ENCODE measurements around the gene HOXB1. TPM values are rescaled to one million over a fixed set of nuclear protein-coding genes. Genes with fewer than 3 reads are reported as not detected.
"Not testable (repeated sequence)": the region's sequence is repeated elsewhere in the genome, so short reads cannot be mapped to it uniquely, and the experiment has no call there.

Gene HOXB1
- total RNA-seq, 1 experiment from 2014 or later: not detected

DNA sequence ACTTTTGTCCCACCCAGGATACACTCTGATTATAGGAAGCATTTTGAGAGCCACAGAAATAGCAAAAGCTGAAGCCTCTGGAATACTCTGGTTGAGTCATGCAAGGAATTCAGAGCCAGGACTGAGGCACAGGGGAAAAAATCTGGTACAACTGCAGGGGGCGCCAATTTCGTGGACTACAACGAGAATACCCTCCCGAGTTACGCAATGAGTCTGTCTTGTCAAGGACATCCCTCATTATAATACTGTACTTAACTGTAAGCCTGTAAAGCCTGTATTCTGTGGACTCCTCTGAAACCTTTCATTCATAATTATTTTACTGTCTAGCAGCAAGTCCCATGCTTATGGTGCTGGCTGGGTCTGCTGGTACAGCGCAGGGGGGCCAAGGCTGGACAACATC, 7.8 kb downstream of the HOXB1 start:
- DNase-seq (ENCODE audit: low read depth): no peak

DNA sequence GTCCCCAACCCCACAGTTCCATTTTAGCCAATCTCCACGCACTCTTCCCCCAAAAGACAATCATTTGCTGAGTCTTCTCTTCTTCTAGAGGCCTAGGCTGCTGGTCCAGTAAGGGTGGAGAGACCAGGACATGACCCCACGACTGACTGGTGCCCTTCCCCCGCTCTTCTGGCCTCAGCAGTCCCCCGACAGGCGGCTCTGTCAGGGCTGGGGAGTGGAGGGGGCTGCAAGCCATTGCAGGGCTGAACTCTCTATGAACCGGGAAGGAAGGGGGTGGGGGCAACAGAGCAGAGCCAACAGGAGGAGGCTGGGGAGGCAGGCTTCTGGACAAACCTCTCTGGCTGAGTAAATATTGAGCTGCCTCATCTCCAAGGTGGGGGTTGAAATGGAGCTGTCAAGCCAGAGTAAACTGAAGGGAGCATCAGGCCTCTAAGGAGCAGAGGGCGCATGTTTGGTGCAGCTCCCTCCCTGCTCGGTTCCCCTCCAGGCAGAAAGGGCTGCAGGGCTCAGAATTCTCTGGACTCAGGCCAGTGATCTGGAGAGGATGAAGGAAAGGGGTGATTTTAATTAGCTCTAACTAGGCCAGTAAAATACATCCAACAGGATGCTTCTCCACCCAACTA, 8.7 kb downstream of the HOXB1 start:
- DNase-seq (ENCODE audit: low read depth): no peak

DNA sequence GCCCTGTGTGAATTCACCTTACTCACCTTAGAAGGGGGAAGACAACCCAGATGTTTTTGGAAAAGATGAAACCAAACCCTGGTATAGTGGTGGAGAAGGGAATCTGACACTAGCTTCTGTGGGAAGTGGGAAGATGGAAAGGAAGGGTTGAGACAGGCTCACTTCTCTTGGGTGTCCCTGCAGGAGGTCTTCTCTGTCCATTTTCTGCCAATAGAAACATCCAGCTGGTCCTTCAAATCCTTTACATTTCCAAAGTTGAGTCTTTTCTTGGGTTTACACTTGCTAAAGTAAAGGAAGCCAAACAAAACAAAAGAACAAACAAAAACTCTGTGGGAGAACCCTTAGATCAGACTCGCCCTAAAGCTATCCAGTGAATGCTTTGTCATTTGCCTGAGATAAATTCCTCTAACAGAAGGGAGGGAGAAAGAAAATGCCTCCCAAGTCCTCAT, 10.2 kb downstream of the HOXB1 start:
- no peak for DNase-seq (ENCODE audit: low read depth)

DNA sequence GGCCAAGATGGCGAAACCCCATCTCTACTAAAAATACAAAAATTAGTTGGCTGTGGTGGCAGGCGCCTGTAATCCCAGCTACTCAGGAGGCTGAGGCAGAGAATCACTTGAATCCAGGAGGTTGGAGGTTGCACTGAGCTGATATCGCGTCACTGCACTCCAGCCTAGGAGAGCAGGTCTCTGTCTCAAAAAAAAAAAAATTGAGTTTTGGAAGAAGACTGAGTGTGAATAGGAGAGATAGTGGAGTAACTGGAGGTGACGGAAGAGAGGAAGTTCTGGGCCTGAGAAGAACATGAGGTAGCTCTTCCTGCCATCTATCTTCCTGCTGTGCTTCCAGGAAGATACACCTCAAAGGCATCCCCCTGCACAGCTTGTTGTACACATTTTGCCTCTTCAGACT, 11.4 kb downstream of the HOXB1 start:
- DNase-seq (ENCODE audit: low read depth): no peak

GRCh38 chr17:48517478-48517877, 13.3 kb downstream of the HOXB1 start:
- no peak for DNase-seq (ENCODE audit: low read depth)

GRCh38 chr17:48515925-48516900, 14.6 kb downstream of the HOXB1 start:
- DNase-seq (ENCODE audit: low read depth): no peak

GRCh38 chr17:48514477-48514876, 16.3 kb downstream of the HOXB1 start:
- peak; percentile 20 for DNase-seq (ENCODE audit: low read depth)

DNA sequence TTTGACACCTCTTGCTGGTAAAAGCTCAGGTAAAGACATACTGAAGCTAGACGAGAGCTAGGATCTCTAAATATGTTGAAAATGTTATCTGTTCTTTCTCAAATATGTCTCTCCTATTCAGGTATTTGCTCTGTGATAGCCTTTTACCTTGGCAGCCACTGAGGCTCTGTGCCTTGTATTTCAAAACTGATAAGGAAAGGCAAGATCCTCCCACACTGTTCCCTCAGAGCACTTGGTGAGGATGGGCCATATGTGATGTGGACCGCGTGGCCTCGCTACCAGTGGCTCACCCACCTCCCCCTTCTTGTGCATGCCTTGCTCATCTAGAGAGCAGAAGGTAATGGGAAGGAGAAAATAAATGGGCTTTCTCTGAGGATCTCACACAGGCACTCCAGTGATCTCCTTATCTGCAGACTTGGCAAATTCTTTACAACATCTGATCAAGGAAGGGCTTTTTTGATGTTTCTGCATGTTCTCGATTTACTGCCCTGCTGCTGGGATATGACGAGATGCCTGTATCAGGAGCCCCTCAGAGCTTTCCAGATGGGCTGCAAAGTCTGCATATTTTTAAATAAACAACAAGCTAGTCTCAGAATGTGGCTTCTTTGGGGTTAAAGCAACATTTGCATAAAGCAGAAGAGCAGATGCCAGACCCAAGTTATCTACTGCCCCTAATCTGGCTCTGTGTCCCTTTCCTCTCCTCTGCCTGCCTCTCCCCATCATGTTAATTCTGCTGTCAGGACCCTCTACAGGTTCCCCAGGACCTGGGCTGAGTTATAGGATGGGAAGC, 16.9 kb downstream of the HOXB1 start:
- DNase-seq (ENCODE audit: low read depth): no peak

GRCh38 chr17:48513097-48513496, 17.7 kb downstream of the HOXB1 start:
- peak; percentile 27 for DNase-seq (ENCODE audit: low read depth)

DNA sequence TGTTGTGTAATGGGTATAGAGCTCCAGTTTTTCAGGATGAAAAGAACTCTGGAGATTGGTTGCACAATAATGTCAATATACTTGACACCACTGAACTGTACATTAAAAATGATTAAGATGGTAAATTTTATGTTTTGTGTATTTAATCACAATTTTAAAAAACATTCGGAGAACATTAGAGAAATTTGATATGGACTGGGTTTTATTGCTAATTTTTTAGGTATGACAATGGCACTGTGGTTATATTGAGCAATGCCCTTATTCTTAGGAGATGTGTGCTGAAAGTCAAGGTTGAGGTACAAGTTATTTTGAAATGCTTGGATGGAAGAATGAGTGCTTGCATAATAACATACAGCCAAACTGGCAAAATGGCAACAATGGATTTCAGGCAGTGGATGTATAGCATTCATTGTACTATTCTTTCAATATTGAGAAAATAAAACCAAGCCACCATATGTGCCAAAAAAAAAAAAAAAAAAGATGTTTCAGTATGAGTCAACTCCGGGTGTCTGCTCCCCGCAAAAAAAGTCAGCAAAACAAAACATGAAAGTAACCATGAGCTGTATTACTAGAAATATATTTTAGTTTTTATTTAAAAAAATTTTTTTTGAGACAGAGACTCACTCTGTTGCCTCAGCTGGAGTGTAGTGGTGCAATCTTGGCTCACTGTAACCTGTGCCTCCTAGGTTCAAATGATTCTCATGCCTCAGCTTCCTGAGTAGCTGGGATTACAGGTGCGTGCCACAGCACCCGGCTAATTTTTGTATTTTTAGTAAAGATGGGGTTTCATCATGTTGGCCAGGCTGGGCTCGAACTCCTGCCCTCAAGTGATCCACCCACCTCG, 19.8 kb downstream of the HOXB1 start:
- no peak for DNase-seq (ENCODE audit: low read depth)

- no peak for DNase-seq (ENCODE audit: low read depth)
These were observed 20.4 kb downstream of the HOXB1 start for GRCh38 chr17:48510381-48510760.

GRCh38 chr17:48509708-48510107, 21.1 kb downstream of the HOXB1 start:
- DNase-seq (ENCODE audit: low read depth): not testable (repeated sequence)

DNA sequence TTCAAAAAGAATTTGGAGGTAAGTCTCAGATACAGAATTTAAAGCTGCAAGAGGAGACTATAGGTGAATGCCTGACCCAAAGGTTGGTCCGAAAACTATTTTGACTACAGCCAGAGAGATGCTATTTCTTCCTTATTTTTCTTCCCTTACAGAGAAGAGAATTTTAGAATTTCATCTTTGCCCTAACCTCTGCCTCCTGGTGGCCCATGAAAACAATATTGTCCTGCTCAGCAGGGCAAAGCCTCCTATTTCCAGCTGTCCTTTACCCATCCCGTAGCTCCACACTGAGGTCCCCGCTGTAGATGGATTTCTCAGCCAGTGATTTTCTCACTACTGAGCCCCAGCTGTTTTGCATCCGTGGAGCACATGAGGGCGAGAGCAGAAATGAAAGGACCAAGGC, 24.6 kb downstream of the HOXB1 start:
- DNase-seq (ENCODE audit: low read depth): no peak

DNA sequence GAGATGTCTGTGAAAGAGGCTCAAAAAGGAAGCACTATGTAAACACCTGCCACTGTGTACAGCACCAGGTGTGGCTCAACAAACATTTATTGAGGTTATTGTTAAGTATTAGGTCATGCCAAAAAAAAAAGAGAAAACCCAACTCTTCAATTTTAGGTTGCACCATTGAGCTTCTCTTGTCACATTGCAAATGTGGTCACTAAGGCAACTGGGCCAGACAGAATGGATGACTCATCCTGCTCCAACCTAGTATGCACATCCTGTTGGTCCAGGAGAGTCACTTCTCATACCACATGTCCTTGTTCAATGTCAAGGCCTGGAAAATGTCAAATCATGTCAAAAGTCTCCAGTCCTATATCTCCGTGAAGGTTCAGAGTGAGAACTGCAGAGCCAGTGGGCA, 25.0 kb downstream of the HOXB1 start:
- DNase-seq (ENCODE audit: low read depth): peak; percentile 82

- DNase-seq (ENCODE audit: low read depth): no peak
These were observed 25.9 kb downstream of the HOXB1 start for GRCh38 chr17:48504953-48505352.

GRCh38 chr17:48503747-48504146, 27.1 kb downstream of the HOXB1 start:
- no peak for DNase-seq (ENCODE audit: low read depth)

DNA sequence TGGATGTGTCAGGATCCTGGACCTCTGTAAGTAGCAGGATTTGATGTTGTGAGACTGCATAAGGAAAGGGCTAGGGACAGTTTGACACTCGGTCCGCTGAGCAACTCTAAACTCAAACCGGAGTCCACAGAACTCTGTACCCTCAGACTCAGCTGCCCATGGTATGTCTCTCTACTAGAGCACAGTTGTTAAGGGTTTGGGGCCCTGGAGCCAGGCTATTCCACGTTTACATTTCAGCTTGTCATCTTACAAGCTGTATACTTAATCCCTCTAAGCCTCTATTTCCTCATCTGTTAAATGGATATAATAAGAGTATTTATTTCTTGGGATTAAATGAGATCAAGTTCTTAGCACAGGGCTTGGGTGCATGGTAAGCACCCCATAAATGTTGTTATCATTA, 27.9 kb downstream of the HOXB1 start:
- no peak for DNase-seq (ENCODE audit: low read depth)

DNA sequence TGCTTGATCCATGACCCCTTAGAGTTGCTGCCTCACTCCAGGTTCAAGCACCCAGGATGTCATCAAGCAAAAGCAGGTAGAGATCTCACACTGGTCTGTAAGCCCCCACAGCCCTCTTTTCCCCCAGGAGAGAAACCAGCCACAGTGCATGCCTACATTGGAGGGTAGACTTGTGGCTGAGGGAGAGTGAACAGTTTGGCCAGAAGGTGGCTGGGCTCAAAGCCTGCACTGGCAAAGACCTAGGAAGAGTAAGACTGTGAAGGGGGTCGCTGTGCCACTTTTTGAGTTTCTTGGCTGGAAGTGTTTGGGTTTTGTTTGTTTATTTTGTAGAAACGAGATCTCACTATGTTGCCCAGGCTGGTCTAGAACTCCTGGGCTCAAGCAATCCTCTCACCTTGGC, 28.5 kb downstream of the HOXB1 start:
- no peak for DNase-seq (ENCODE audit: low read depth)

DNA sequence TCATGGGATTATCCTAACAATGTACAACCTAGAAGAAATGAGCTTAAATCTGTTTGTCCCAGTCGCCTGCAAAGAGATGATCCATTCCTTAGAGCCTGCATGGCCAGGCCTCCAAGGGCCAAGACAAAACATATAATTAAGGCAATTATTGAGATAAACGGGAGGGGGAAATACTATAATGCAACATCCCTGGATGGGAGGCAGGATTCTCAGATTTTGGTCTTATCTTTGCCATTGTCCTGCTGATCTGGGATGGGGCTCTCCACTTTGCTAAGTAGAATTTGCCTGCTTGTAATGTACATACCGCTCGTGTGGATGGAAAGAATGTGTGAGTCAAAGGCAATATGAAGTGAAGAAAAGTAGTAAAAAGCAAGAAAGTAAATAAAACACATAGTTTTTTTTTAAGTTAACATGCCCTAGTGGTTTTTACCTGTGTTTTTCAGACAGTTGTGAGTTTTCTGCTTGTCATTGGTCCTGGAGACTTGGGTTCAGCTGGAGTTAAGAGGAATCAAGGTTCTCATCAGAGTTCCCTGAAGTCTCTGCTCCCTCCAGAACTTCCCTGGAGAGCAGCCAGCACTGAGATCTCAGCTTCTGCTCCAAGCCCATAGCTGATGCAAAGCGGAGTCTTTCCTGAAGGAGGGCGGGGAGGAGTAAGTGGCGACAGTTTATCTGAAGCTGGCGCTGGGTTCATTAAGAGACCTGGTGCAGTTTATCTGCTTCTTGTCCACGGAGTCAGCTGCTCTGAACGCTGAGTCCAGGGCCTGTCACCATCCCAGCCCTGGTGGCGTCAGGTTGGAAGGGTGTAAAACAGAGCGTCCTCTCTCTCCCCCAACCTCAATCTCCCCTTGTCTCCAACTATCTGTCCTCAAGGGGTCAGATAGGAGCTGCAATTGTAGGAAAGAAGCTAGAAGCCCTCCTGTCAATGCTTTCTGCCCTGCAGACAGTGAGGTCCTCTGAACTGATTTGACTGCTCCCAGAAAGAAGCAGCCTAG, 30.1 kb downstream of the HOXB1 start:
- no peak for DNase-seq (ENCODE audit: low read depth)
